PFSK-1 (cell line): ENCODE measurements around the gene MRPL20.

Experiments
- FOXP2 ChIP-seq: optimal IDR thresholded peaks from 2 replicates; pipeline ENCODE3; 2011; ENCODE audit warnings: borderline replicate concordance, control low read depth, inconsistent platforms; ENCODE audit not compliant: insufficient read depth; ENCODE audit errors: extremely low read length, extremely low read depth
- POLR2AphosphoS5 ChIP-seq: IDR thresholded peaks from 2 replicates; pipeline ENCODE4 v1.6.1; 2012; ENCODE audit warnings: low read depth, mild to moderate bottlenecking, control low read depth, low read length, moderate library complexity
- SIN3A ChIP-seq: IDR thresholded peaks from 2 replicates; pipeline ENCODE4 v1.6.1; 2012; ENCODE audit warnings: mild to moderate bottlenecking, low read length, moderate library complexity, borderline replicate concordance; ENCODE audit not compliant: insufficient read depth
- TAF1 ChIP-seq: IDR thresholded peaks from 2 replicates; pipeline ENCODE4 v1.6.1; 2012; ENCODE audit warnings: low read length, control low read depth, borderline replicate concordance; ENCODE audit not compliant: insufficient read depth
- TF ChIP-seq, protein P1 (sequence below), 2 experiments: IDR thresholded peaks; 2 replicates each; pipeline versions ENCODE4 v1.6.1 to v1.8.0; 2011 to 2012; ENCODE audit warnings: low read depth in 2 of 2, low read length in 2 of 2, control low read depth in 1 of 2, inconsistent platforms in 1 of 2, mild to moderate bottlenecking in 1 of 2, moderate library complexity in 1 of 2; ENCODE audit not compliant: insufficient read depth in 1 of 2

MRPL20 gene

GRCh38 chr1:1435911-1436629 is 29.0 kb upstream of the MRPL20 start:
- no peak for TF ChIP-seq TAF1
- TF ChIP-seq SIN3A = no peak
- no peak for TF ChIP-seq FOXP2
- TF ChIP-seq, protein P1, sequence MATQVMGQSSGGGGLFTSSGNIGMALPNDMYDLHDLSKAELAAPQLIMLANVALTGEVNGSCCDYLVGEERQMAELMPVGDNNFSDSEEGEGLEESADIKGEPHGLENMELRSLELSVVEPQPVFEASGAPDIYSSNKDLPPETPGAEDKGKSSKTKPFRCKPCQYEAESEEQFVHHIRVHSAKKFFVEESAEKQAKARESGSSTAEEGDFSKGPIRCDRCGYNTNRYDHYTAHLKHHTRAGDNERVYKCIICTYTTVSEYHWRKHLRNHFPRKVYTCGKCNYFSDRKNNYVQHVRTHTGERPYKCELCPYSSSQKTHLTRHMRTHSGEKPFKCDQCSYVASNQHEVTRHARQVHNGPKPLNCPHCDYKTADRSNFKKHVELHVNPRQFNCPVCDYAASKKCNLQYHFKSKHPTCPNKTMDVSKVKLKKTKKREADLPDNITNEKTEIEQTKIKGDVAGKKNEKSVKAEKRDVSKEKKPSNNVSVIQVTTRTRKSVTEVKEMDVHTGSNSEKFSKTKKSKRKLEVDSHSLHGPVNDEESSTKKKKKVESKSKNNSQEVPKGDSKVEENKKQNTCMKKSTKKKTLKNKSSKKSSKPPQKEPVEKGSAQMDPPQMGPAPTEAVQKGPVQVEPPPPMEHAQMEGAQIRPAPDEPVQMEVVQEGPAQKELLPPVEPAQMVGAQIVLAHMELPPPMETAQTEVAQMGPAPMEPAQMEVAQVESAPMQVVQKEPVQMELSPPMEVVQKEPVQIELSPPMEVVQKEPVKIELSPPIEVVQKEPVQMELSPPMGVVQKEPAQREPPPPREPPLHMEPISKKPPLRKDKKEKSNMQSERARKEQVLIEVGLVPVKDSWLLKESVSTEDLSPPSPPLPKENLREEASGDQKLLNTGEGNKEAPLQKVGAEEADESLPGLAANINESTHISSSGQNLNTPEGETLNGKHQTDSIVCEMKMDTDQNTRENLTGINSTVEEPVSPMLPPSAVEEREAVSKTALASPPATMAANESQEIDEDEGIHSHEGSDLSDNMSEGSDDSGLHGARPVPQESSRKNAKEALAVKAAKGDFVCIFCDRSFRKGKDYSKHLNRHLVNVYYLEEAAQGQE (IDR thresholded peaks at IDR 0.05; ENCODE audit: insufficient read depth in 1 of 2, low read depth in 2 of 2, low read length in 2 of 2) = no peak
- no peak for TF ChIP-seq POLR2AphosphoS5

DNA sequence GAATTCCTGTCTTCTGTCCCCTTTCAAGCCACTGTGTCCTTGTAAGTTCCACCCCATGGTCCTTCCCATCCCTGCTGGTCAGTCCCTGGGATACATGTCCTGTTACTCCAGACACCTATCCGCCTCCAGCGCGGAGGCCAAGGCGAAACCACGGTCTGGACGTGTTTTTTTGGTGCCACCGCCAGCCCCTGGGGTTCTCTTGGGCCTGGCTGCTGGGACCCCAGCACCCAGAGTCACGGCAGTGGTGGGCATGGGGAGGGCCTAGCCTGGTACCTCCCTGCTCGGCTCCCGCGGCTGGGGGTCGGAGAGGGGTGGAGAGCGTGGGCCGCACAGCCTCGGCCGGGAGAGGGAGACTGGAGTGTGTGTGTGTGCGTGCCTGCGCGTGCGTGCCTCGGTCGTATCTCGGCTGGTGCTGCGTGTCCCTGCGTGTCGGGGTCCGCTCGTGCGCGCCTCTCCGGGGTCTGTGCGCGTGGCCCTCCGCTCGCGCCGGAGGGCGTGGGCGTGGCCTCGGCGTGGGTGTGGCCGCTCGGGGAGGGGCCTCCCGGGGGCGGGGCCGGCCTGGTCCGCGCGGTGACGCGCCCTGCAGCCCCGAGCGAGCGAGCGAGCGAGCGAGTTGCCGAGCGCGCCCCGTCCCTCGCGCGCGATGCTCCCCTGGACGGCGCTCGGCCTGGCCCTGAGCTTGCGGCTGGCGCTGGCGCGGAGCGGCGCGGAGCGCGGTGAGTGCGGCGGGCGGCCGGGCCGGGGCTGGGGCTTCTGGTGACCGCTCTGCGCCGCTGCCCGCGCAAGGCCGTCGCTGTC is 28.2 kb upstream of the MRPL20 start, which contains the start of gene VWA1:
Gene VWA1, plus strand, starts transcription at position 585 of the 798 bp plus-strand sequence. Its CDS starts 59 bp downstream, at position 644.
- TF ChIP-seq TAF1 = no peak
- peak; percentile 42 for TF ChIP-seq POLR2AphosphoS5

- TF ChIP-seq POLR2AphosphoS5 = no peak
- TF ChIP-seq FOXP2 = no peak
- no peak for TF ChIP-seq TAF1
- TF ChIP-seq, protein P1 (IDR thresholded peaks at IDR 0.05; ENCODE audit: insufficient read depth in 1 of 2, low read depth in 2 of 2, low read length in 2 of 2) = no peak
- TF ChIP-seq SIN3A = no peak
Observed at GRCh38 chr1:1434824-1435105, 27.7 kb upstream of the MRPL20 start.

GRCh38 chr1:1434131-1434823 is 27.2 kb upstream of the MRPL20 start:
- TF ChIP-seq, protein P1 (IDR thresholded peaks at IDR 0.05; ENCODE audit: insufficient read depth in 1 of 2, low read depth in 2 of 2, low read length in 2 of 2) = no peak; a peak in 1 of 4 replicates
- TF ChIP-seq FOXP2 (no peak), POLR2AphosphoS5 (peak; percentile 30; the same call in 1 of the 2 replicates), SIN3A (no peak), TAF1 (peak; percentile 38; the same call in 1 of the 2 replicates)

DNA sequence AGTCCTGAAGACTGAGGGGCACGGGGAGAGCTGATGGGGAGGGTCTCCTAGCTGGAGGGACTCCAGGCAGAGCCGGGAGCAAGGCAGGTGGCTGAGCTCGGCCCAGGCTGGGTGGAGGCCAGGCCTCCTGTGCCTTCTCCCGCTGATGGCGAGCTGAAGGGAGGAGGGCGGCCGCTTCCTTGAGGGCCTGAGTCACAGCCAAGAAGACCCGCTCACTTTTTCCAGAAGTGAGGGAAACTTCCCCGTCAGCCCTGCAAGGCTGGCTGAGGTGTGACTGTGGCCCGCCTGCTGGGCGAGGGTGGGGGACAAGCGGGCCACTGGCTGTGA is 26.7 kb upstream of the MRPL20 start:
- TF ChIP-seq FOXP2 (no peak), POLR2AphosphoS5 (no peak), SIN3A (no peak), TAF1 (no peak)
- TF ChIP-seq, protein P1 (IDR thresholded peaks at IDR 0.05; ENCODE audit: insufficient read depth in 1 of 2, low read depth in 2 of 2, low read length in 2 of 2) = no peak
